Thymus (tissue), 11 donors: ENCODE results near the gene RAD51B. TPM values are rescaled to one million over a fixed set of nuclear protein-coding genes. Genes with fewer than 3 reads are reported as not detected.

Source experiments
- DNase-seq, 9 donors: peaks; one replicate each; pipeline ENCODE4 v3.0.0-alpha.2; 2013; ENCODE audit warnings: low spot score in 9 of 9, low read depth in 6 of 9, missing footprints in 1 of 9
- H3K27ac ChIP-seq, 2 donors: one replicate each; pipeline ENCODE4 v1.5.1; 2013; ENCODE audit warnings: control low read depth in 1 of 2, low read depth in 1 of 2, low read length in 1 of 2, mild to moderate bottlenecking in 1 of 2, moderate library complexity in 1 of 2
- H3K27me3 ChIP-seq, 2 donors: one replicate each; pipeline ENCODE4 v1.5.1; 2013; ENCODE audit warnings: low read length in 1 of 2; ENCODE audit not compliant: control insufficient read depth in 2 of 2, insufficient read depth in 1 of 2
- H3K36me3 ChIP-seq, 2 donors: one replicate each; pipeline ENCODE4 v1.5.1; 2013; ENCODE audit warnings: low read length in 1 of 2, mild to moderate bottlenecking in 1 of 2, moderate library complexity in 1 of 2; ENCODE audit not compliant: control insufficient read depth in 2 of 2, insufficient read depth in 2 of 2
- H3K4me1 ChIP-seq, 2 donors: one replicate each; pipeline ENCODE4 v1.5.1; 2013; ENCODE audit warnings: low read length in 2 of 2; ENCODE audit not compliant: control insufficient read depth in 2 of 2, insufficient read depth in 2 of 2
- H3K4me3 ChIP-seq, 2 donors: one replicate each; pipeline ENCODE4 v1.5.1; 2013; ENCODE audit warnings: low read length in 2 of 2, control low read depth in 1 of 2, mild to moderate bottlenecking in 1 of 2
- H3K9me3 ChIP-seq, 2 donors: one replicate each; pipeline ENCODE4 v1.5.1; 2013; ENCODE audit warnings: low read length in 1 of 2, mild to moderate bottlenecking in 1 of 2; ENCODE audit not compliant: control insufficient read depth in 2 of 2, insufficient read depth in 1 of 2
- WGBS: extraction: QIAGEN DNeasy Blood & Tissue Kit; methylation state at CpG from one replicate; pipeline ENCODE4 v1.1.7; 2013; 5-methylcytosine and 5-hydroxymethylcytosine counted together
- polyA plus RNA-seq: library from polyadenylated mRNA; stranded (reverse); fragments of 200-250 nt; gene quantifications from one replicate; pipeline ENCODE4 v1.2.3, GENCODE V29; 2013
- total RNA-seq: library from RNA; stranded (reverse); fragments of 120-200 nt; gene quantifications from one replicate; pipeline ENCODE4 v1.2.4, GENCODE V29; 2013
- donor health status: healthy.

The RAD51B gene
- total and polyA plus RNA-seq, 2 donors, result 7.8 to 17.8 TPM

DNA sequence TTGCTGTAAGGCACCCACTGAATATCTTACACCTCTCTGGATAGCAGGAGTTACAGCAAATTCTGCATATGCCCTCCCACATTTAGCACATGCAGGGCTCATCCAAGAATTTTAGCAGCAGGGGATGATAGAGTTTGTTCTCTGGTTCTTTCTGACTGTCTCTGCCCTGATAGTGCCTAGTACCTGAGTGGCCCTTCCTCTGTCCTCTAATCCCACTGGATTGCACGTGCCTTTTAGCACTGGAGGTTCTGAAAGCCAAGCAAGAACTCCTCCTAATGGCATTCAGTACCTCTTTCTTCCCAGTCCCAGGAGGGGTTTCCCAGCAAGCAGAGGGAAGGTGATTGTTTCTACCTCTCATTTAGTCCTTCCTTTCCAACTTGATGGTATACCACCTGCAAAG, 566.9 kb downstream of the RAD51B start:
- peaks cover 0 to 13% of the 10 kb centered on the region in 2 donors for H3K4me1 ChIP-seq
- no peaks in the 10 kb centered on the region for H3K9me3 ChIP-seq
- no peaks in the 10 kb centered on the region for H3K27me3 ChIP-seq
- no peak for DNase-seq
- no peak overlapping the region for H3K4me3 ChIP-seq
- no peaks in the 10 kb centered on the region for H3K36me3 ChIP-seq
- WGBS, result 91% methylated on average over 1 of the region's 1 CpG
- H3K27ac ChIP-seq, result no peak overlapping the region

DNA sequence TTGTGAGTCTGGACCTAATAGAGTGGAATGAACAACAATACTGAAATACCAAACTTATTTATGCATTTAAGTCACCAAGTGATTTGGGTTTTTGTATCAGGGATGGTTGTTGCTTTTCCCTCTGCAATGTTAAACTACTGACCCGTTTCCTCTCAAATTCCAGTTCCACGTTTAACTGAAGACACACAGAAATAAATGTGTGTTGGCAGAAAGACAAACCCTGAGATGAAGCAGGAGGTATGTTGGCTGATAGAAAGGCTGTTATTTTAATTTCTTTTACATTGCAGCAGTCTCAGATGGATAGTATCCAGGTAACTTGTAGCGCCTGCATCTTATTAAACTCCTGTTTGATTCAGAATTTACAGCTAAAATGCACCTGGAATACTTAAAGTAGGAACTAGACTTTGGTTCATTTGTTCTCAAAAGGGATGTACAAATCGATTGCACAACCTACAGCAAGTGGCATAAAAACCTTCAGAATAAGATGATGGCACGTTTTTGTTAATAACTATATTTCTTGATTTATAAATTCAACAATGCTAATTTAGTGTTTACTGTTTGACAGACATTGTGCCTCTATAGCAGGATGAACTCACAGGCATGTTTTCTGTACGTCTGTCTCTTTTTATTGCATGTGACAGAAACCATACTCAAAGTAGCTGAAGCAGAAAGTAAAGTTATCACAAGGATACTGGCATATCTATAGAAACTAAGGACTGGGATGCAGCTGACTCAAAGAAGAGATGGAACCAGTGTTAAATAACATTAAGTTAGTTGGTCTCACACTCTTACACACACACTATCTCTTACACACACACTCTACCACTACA, 567.6 kb downstream of the RAD51B start:
- H3K27ac ChIP-seq, result no peak overlapping the region
- no peak for DNase-seq
- 79% methylated on average over 6 of the region's 6 CpGs for WGBS
- H3K4me1 ChIP-seq, result peaks cover 0 to 13% of the 10 kb centered on the region in 2 donors
- no peaks in the 10 kb centered on the region for H3K27me3 ChIP-seq
- H3K4me3 ChIP-seq, result no peak overlapping the region
- H3K9me3 ChIP-seq, result no peaks in the 10 kb centered on the region
- no peaks in the 10 kb centered on the region for H3K36me3 ChIP-seq

DNA sequence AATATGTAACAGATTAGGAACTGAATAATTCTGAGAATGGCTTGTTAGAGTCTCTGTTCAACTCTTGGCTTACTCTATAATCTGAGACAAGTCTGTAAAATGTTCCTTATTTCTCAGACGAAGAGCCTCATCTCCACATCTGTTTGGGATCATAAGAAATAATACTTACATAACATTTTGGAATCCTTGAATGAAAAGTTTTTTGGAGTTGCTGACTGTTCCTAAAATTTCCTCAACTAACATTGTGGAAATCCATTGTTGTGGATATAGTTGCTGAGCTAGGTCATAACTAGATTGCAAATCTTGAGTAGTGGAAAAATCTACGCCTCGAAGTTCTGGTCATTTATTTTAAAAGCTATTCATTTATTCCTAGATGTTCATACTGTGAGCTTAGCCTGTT, 570.4 kb downstream of the RAD51B start:
- H3K4me3 ChIP-seq, result no peak overlapping the region
- peaks cover 0 to 1% of the 10 kb centered on the region in 2 donors for H3K9me3 ChIP-seq
- H3K4me1 ChIP-seq, result peaks cover 0 to 26% of the 10 kb centered on the region in 2 donors
- WGBS, result 98% methylated on average over 3 of the region's 3 CpGs
- H3K36me3 ChIP-seq, result no peaks in the 10 kb centered on the region
- peak overlapping the region in 1 of 2 donors; percentile 48 for H3K27ac ChIP-seq
- no peak for DNase-seq
- H3K27me3 ChIP-seq, result no peaks in the 10 kb centered on the region

DNA sequence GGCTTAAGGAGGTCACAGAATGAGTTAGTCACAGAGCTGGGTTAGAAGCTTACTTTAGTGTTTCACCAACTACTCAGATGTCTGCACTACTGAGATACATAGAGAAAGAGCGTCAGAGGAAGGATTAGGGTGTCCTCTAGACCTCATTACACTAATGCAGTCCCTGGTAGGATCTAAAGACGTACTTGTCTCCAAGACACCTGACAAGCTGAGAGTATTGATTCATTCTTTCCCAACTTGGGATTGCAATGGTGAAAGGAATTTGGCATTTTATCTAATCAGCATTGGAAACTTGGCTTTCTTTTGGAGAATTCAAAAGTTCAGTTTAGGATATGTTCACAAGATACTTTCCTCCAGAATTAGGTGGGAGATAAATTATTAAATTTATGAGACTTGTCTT, 571.2 kb downstream of the RAD51B start:
- H3K27ac ChIP-seq, result peak overlapping the region in 1 of 2 donors; percentile 48
- no peak for DNase-seq
- no peaks in the 10 kb centered on the region for H3K36me3 ChIP-seq
- H3K4me3 ChIP-seq, result no peak overlapping the region
- 93% methylated on average over 2 of the region's 2 CpGs for WGBS
- no peaks in the 10 kb centered on the region for H3K27me3 ChIP-seq
- H3K9me3 ChIP-seq, result peaks cover 0 to 1% of the 10 kb centered on the region in 2 donors
- peaks cover 0 to 23% of the 10 kb centered on the region in 2 donors for H3K4me1 ChIP-seq

DNA sequence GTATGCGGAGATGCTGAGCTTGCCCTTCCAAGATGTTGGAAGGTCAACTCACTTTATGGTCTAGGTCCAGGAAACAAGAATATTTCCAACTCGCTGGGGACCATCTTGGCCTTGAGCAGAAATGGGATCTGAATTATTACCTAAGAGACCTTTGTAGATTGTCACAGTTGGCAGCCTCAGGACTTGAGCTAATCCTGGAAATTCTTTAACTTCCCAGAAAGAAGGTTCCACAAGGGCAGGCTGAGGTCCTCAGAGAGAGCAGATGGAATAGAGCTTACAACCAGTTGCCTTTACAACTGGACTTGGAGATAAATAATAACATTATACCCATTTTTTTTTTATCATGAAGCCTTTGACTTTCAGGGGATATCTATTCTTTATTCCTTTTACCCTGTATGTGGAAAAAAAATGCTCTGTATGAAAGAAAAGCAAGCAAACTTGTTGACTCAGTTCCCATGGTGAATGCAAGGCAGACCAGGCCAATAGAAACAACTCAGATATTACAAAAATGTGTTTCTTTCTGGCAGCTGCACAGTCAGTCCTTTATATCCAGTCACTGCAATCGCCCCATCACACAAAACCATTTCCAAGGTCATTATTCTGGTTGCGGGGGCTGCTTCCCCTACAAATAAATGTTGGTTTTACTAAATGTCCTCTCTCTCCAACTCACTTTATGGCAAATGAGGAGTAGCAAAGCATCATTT, 571.9 kb downstream of the RAD51B start:
- H3K9me3 ChIP-seq, result peaks cover 0 to 1% of the 10 kb centered on the region in 2 donors
- peaks cover 0 to 20% of the 10 kb centered on the region in 2 donors for H3K4me1 ChIP-seq
- DNase-seq, result no peak
- no peak overlapping the region for H3K4me3 ChIP-seq
- WGBS, result 96% methylated on average over 4 of the region's 4 CpGs
- H3K36me3 ChIP-seq, result no peaks in the 10 kb centered on the region
- no peaks in the 10 kb centered on the region for H3K27me3 ChIP-seq
- H3K27ac ChIP-seq, result peak overlapping the region in 1 of 2 donors; percentile 11

DNA sequence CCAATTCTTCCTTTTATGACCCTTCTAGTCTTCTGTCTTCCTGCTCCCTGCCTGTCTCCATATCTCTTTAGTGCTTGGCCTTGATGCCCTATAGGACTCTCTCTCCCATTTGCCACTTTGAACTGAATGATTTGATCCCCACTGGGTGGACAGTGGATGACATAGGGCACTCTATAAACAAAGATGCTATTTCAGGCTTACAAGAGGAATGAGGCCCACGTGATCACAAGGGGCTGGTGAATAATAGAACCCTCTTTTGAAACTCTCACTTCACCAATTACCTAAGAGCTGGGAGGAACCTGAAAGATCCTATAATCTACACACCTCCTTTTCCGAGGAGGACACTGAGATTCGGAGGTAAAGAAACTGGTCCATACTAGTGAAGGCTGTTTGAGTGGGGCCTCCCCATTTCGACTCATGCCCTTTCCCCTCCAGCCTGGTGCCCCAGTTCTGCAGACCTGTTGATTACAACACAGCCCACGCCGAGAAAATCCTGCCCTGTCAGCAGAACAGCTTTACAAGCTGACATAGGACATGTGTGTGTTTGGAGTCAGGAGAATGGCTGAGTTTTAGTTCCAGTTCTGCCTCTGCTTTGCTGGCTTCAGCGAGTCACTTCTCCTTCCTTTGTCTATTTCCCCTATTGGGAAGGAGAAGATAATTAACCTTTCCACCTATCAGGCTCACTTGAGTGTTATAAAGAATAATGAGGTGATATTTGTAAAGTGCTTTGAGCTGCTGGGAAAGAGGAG, 573.0 kb downstream of the RAD51B start:
- no peak for DNase-seq
- H3K27me3 ChIP-seq, result no peaks in the 10 kb centered on the region
- no peak overlapping the region for H3K4me3 ChIP-seq
- peaks cover 0 to 1% of the 10 kb centered on the region in 2 donors for H3K9me3 ChIP-seq
- H3K27ac ChIP-seq, result peak overlapping the region; percentile 21 to 43
- 83% methylated on average over 7 of the region's 7 CpGs for WGBS
- H3K36me3 ChIP-seq, result no peaks in the 10 kb centered on the region
- peaks cover 0 to 23% of the 10 kb centered on the region in 2 donors for H3K4me1 ChIP-seq

DNA sequence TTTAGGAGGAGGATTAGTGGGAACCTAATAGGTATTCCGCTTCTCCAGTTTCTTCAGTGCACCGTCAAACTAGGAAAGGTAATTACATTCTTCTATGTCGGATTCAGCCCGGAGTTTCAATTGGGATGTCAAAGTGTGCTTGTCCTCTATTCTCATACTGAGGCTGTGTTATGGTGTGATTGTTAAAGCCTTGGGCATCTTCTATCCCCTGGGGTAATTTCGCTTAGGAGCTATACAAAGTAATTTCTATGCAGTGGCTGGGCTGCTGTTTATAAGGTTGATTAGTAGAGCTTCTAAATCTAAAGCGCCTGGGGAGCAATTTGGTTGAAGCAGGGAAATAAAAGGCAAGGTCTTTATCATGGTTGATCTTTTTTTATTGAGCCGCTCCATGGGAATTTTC, 573.7 kb downstream of the RAD51B start:
- Histone ChIP-seq H3K4me3 (no peak overlapping the region), H3K9me3 (peaks cover 0 to 1% of the 10 kb centered on the region in 2 donors), H3K27me3 (no peaks in the 10 kb centered on the region), H3K36me3 (no peaks in the 10 kb centered on the region), H3K27ac (peak overlapping the region; percentile 21 to 43), H3K4me1 (peaks cover 0 to 30% of the 10 kb centered on the region in 2 donors)
- DNase-seq, result no peak
- WGBS, result 94% methylated on average over 7 of the region's 7 CpGs

DNA sequence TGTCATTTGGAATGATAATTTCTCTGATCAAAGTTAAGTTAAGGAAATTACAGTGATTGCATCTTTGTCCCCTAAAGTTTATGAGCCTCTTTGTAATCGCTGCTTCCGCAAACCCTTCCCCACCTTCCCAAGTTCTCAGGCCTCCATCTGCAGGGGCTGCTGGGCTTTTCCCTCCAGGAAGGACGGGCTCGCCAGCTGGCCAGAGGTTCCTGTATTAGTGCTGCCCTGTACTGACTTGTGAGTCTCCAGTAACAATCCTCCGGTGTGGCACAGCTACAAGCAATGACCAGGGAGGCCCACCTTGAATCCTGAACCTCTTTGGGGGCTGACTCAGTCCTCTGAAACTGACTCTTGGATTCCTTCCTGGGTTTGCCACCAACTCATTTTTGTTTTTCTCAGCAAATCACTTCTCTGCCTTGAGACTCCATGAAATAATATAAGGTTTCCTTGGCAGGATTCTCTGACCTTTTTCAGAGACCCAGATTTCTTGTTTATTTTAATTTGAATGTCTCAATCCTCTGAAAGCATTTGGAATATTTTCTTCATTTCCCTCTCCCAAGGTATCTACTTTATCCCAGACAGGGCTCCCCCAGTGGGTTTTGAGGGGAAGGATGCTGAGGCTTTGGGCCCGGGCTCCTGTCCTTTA, 574.7 kb downstream of the RAD51B start:
- H3K9me3 ChIP-seq, result peaks cover 0 to 1% of the 10 kb centered on the region in 2 donors
- no peaks in the 10 kb centered on the region for H3K27me3 ChIP-seq
- no peak overlapping the region for H3K4me3 ChIP-seq
- DNase-seq, result no peak
- H3K36me3 ChIP-seq, result no peaks in the 10 kb centered on the region
- peak overlapping the region in 1 of 2 donors; percentile 56 for H3K27ac ChIP-seq
- H3K4me1 ChIP-seq, result peaks cover 0 to 31% of the 10 kb centered on the region in 2 donors
- WGBS, result 80% methylated on average over 6 of the region's 6 CpGs
